Measurements from ENCODE around the gene UBAC2.

DNA sequence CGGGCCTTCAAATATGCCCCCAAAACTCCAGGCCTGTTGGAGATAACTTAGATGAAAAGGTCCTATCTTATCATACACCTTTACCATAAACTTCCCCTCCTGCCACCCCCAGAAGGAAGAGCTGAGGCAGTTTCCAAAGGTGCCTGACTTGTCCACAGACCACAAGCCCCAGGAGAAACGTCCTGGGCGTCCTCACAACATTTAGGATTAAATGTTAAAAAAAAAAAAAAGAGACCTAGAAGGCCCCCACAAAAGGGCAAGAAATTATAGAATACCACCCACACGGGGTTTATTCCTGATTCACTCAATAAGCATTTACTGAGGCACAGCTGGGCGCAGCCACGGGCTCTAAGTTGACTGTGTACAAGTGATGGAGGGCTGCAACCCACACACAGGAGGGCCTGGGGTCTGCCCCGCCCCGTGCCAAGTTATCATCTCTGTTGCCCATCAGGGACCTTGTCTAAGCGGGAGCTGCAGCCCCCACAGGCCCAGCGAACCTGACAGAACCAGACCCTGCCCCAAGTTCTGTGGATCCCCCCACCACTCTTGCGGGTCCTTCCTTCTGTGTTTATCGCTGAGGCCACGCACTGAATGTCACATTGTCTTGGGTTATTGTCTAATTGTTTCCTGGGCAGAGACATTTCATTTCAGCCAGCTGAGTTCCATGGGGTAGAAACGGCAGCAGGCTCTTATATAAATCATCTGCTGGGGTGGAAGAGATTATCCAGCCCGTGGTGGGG, 217.6 kb downstream of the UBAC2 start:
- TF ChIP-seq, protein P1, sequence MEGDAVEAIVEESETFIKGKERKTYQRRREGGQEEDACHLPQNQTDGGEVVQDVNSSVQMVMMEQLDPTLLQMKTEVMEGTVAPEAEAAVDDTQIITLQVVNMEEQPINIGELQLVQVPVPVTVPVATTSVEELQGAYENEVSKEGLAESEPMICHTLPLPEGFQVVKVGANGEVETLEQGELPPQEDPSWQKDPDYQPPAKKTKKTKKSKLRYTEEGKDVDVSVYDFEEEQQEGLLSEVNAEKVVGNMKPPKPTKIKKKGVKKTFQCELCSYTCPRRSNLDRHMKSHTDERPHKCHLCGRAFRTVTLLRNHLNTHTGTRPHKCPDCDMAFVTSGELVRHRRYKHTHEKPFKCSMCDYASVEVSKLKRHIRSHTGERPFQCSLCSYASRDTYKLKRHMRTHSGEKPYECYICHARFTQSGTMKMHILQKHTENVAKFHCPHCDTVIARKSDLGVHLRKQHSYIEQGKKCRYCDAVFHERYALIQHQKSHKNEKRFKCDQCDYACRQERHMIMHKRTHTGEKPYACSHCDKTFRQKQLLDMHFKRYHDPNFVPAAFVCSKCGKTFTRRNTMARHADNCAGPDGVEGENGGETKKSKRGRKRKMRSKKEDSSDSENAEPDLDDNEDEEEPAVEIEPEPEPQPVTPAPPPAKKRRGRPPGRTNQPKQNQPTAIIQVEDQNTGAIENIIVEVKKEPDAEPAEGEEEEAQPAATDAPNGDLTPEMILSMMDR (IDR thresholded peaks at IDR 0.05; ENCODE audit: extremely low read depth in 1 of 2, insufficient read depth in 1 of 2, low read depth in 1 of 2, low read length in 2 of 2): no peak
- TF ChIP-seq POLR2A (IDR thresholded peaks at IDR 0.05; ENCODE audit: low read depth, low read length) (no peak), EZH2 (IDR thresholded peaks at IDR 0.05; ENCODE audit: borderline replicate concordance, low read depth, low read length, severe bottlenecking) (no peak), POLR2AphosphoS5 (IDR thresholded peaks at IDR 0.05; ENCODE audit: insufficient read depth, low read depth, low read length) (no peak), MYC (IDR thresholded peaks at IDR 0.05; ENCODE audit: low read depth, low read length) (no peak), GATA2 (IDR thresholded peaks at IDR 0.05; ENCODE audit: insufficient read depth, insufficient read length, low read depth, low read length) (no peak), JUN (IDR thresholded peaks at IDR 0.05; ENCODE audit: borderline replicate concordance, insufficient read depth, insufficient read length, low read depth) (no peak)
- TF ChIP-seq, protein P2, sequence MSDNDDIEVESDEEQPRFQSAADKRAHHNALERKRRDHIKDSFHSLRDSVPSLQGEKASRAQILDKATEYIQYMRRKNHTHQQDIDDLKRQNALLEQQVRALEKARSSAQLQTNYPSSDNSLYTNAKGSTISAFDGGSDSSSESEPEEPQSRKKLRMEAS (IDR thresholded peaks at IDR 0.05; ENCODE audit: insufficient read depth, insufficient read length): no peak
